Astrocyte of the spinal cord (primary cell): ENCODE data around the gene FKBP9.
"Not testable (repeated sequence)": the region's sequence is repeated elsewhere in the genome, so short reads cannot be mapped to it uniquely, and the experiment has no call there.

Experiments used
- DNase-seq: peaks from one replicate; pipeline ENCODE4 v3.0.0; 2011; ENCODE audit warnings: low read depth, low spot score
- H3K4me3 ChIP-seq: 2 replicates; pipeline ENCODE4 v1.5.1; 2011; ENCODE audit warnings: low read depth, mild to moderate bottlenecking, low read length, moderate library complexity
- in situ Hi-C: cut with HindIII; loops from 2 replicates; pipeline ENCODE4 v1.10.0; 2017; ENCODE audit warnings: low sequenced_read_pairs
- TF ChIP-seq, protein P1 (sequence below): IDR thresholded peaks from 2 replicates; pipeline ENCODE4 v1.5.1; 2012; ENCODE audit warnings: low read depth, mild to moderate bottlenecking, low read length, inconsistent platforms

FKBP9 gene

GRCh38 chr7:32997956-32998355, 40.7 kb downstream of the FKBP9 start:
- H3K4me3 ChIP-seq, in situ Hi-C loops, DNase-seq: not testable (repeated sequence)

DNA sequence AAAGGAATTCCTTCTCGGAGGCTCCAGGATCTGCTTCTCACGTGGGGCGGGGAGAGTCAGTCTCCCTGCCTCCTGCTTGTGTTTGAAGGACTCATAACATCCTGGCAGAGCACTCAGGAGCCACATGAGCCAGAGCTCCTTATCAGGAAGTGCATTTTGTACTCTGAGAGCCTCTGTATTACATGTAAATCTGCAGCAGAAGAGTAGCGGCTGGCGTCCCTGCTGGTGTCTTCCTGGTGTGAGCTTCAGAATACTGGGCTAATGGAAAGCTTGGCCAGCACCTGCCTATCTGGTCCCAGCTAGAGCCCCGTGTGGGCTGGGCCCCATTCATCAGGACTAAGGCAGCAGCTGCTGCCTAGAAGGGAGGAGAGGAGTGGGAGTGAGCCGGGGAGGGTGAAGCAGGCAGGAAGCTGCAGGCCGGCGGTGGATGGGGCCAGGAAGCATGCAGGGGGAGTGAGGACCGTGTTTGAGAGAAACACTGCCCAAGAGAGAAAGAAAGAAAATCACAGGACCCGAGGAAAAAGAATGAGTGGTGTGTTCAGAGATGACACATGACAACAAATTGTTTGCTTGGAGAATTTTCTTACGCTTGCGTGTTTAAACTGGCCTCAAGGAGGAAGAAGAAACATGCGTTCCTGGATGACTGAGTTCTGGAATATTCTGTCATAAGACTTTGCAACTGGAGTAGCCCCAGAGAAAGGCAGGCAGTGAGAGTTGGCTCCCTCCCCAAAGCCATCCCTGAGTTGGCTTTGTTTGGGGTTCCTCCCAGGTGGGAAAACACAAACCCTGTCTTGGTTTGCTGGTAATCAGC, 41.3 kb downstream of the FKBP9 start:
- in situ Hi-C loops, H3K4me3 ChIP-seq: not testable (repeated sequence)
- peak; percentile 73 for DNase-seq

GRCh38 chr7:32999380-32999779, 42.1 kb downstream of the FKBP9 start:
- DNase-seq, in situ Hi-C loops, H3K4me3 ChIP-seq: not testable (repeated sequence)

DNA sequence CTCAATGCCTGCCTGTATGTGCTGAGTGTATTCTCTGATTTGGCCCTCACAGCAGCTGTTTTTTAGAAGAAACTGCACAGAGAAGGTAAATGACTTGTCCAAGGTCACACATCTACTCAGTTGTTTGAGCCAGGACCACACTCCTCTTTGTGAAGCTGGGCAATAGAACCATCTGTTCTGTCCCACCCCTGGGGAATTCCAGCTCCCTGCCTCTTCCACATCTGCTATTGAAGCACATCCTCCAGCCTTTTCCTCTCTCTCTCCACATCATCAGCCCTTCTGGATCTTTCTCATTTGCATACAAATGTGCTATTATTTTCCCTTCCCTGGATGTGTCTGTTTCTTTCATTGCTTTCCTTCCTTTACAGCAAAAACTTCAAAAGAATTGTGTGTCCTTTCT, 45.9 kb downstream of the FKBP9 start:
- DNase-seq, in situ Hi-C loops, H3K4me3 ChIP-seq: not testable (repeated sequence)

DNA sequence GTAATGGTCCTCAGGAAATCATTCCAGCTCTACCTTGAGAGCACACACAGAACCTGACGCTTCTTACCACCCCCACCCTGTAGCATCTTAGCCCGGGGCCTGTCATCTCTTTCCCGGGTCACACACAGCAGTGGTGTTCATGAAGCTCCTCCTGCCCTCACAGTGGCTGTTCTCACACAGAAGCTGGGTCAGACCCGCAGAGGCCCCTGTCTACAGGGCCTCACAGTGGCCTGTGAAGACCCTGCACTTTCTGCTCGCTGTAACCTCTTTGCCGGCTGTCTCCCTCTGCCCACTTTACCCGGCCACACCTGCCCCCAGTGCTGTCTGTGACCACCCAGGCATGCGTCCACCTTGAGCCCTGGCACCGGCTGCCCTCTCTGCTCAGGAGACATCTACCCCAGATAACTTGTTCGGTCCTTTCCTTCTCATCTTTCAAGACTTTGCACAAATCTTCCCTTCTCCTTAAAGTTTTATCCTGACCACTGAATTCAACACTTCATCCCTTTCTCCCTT, 46.9 kb downstream of the FKBP9 start:
- DNase-seq, H3K4me3 ChIP-seq, in situ Hi-C loops: not testable (repeated sequence)

GRCh38 chr7:33005193-33005592, 48.0 kb downstream of the FKBP9 start:
- DNase-seq, H3K4me3 ChIP-seq, in situ Hi-C loops: not testable (repeated sequence)

DNA sequence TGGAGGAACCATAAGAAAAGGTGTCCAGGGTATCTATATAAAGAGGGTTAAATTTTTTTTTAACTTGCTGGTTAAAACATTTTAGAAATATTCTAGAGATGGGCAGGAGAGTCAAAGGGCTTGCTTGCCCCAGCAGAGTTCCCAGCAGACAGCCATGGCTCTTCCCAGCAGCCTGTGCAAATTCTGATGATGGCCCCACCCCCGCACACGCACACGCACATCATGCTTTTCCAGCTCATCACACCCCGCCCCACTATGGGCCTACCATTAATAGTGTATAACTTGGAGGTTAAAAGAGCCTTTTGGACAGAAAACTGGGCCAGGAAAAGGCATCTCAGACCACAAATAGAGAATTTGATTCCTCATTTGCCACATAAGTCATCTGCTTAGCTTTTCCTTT, 48.5 kb downstream of the FKBP9 start:
- H3K4me3 ChIP-seq, DNase-seq, in situ Hi-C loops: not testable (repeated sequence)

- H3K4me3 ChIP-seq = no peak overlapping the region
- no peak for DNase-seq
- in situ Hi-C loops = no loop called here
- TF ChIP-seq, protein P1, sequence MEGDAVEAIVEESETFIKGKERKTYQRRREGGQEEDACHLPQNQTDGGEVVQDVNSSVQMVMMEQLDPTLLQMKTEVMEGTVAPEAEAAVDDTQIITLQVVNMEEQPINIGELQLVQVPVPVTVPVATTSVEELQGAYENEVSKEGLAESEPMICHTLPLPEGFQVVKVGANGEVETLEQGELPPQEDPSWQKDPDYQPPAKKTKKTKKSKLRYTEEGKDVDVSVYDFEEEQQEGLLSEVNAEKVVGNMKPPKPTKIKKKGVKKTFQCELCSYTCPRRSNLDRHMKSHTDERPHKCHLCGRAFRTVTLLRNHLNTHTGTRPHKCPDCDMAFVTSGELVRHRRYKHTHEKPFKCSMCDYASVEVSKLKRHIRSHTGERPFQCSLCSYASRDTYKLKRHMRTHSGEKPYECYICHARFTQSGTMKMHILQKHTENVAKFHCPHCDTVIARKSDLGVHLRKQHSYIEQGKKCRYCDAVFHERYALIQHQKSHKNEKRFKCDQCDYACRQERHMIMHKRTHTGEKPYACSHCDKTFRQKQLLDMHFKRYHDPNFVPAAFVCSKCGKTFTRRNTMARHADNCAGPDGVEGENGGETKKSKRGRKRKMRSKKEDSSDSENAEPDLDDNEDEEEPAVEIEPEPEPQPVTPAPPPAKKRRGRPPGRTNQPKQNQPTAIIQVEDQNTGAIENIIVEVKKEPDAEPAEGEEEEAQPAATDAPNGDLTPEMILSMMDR = no peak
Observed at GRCh38 chr7:33009734-33010133, 52.5 kb downstream of the FKBP9 start.

- no peak for DNase-seq
- in situ Hi-C loops = no loop called here
- TF ChIP-seq, protein P1 = no peak
- no peak overlapping the region for H3K4me3 ChIP-seq
Observed at GRCh38 chr7:33012364-33012763, 55.1 kb downstream of the FKBP9 start.

DNA sequence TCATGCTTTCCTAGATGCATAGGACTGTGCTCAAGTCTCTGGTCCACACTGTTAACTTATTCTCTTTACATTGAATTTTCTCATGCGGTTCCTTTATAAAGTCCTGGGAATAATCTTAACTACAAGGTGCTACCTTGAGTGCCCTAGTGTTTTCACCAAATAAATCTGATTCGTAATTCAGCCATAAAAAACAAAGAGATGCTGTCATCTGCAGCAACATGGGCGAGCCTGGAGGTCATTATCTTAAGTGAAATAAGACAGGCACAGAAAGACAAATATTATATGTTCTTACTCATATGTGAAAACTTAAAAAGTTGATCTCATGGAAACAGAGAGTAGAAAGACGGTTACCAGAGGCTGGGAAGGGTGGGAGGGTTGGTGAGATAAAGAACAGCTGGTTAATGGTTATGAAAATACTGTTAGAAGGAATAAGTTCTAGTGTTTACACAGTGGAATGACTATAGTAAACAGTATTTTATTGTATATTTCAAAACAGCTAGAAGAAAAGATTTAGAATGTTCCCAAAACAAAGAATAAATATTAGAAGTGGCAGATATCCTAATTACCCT, 67.0 kb downstream of the FKBP9 start:
- in situ Hi-C loops = no loop called here
- H3K4me3 ChIP-seq = no peak overlapping the region
- no peak for DNase-seq
- TF ChIP-seq, protein P1 = no peak
